BE2C (cell line): ENCODE data around the gene CCDC127.
A peak's percentile ranks its signal among the peaks of the same experiment; 100 is the strongest.

ENCODE experiments used
- DNase-seq: peaks from one replicate; pipeline ENCODE4 v3.0.0-alpha.2; 2020
- H3K27me3 ChIP-seq: fragments of 250-450 bp; sonication (Bioruptor Pico); 2 replicates; pipeline ENCODE4 v1.5.1; 2020; ENCODE audit warnings: mild to moderate bottlenecking
- H3K36me3 ChIP-seq: fragments of 250-450 bp; sonication (Bioruptor Pico); 2 replicates; pipeline ENCODE4 v1.5.1; 2020; ENCODE audit warnings: mild to moderate bottlenecking
- H3K4me1 ChIP-seq: fragments of 250-450 bp; sonication (Bioruptor Pico); 2 replicates; pipeline ENCODE4 v1.5.1; 2020
- H3K4me3 ChIP-seq: 2 replicates; pipeline ENCODE4 v1.5.1; 2011; ENCODE audit warnings: low read depth, low read length
- H3K9me3 ChIP-seq: fragments of 250-450 bp; sonication (Bioruptor Pico); 2 replicates; pipeline ENCODE4 v1.5.1; 2020
- TF ChIP-seq, protein P1 (sequence below): IDR thresholded peaks from 2 replicates; pipeline ENCODE4 v1.5.1; 2012; ENCODE audit warnings: mild to moderate bottlenecking, low read depth, low read length

Gene CCDC127

DNA sequence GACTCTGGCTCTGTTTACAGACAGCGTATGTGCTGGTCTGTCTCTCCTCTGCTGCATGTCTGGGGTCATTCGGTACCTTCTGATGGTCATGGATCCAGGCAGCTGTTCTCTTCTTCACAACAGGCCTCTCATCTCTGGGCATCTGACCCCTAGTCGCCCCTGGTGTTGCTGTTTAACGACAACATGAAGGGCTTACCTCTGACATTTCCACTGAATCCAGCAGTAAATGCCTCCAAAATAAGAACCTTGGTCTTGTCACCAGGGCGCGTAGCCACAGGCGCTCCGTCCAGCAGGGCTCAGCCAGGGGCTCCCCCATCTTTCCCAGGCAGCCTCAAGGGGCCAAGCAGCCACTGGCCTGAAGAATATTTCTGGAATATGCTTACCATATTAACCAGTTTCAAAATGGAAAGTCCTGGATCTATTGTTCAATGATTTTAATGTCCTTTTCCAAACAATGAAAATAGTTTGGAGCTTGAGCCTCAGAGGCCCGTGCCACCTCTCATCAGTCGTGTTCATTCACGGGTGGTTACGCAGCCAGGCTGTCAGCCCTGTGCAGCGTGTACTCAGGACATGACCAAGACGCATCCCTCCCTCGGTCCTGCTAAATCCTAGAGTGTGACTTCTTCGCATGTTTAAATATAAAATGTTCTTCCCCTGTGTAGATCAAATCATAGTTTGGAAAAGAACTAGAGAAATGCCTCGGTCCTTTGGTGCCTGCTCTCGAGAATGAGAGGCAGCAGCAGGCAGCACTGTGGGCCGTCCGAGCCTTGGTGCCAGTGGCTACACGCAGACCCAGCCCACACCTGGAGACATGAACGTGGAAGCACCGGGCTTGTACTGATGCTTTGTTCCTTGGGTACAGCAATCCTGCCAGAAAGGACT lies 56.8 kb downstream of the CCDC127 start:
- H3K4me3 ChIP-seq: no peak overlapping the region
- peaks cover 15% of the 10 kb centered on the region for H3K27me3 ChIP-seq

DNA sequence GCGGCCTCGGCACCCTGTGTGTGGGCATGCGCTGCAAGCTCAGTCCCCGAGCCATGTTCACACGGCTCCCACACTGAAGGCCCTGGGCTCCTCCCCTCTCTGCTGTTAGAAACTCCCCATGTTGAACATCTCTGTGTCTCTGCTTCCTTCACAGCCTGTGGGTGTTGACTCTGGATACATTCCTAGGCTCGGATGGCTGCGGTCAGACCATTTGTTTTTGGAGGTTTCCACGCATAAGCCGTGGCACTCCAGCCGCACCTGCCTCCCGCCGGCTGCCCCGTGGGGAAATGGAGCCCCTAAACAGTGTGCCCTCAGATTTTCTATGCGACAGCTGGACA lies 57.8 kb downstream of the CCDC127 start:
- no peak for DNase-seq

More for the DNA sequence above, 56.8 kb downstream of the CCDC127 start:
- TF ChIP-seq, protein P1, sequence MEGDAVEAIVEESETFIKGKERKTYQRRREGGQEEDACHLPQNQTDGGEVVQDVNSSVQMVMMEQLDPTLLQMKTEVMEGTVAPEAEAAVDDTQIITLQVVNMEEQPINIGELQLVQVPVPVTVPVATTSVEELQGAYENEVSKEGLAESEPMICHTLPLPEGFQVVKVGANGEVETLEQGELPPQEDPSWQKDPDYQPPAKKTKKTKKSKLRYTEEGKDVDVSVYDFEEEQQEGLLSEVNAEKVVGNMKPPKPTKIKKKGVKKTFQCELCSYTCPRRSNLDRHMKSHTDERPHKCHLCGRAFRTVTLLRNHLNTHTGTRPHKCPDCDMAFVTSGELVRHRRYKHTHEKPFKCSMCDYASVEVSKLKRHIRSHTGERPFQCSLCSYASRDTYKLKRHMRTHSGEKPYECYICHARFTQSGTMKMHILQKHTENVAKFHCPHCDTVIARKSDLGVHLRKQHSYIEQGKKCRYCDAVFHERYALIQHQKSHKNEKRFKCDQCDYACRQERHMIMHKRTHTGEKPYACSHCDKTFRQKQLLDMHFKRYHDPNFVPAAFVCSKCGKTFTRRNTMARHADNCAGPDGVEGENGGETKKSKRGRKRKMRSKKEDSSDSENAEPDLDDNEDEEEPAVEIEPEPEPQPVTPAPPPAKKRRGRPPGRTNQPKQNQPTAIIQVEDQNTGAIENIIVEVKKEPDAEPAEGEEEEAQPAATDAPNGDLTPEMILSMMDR: no peak
- H3K4me1 ChIP-seq: no peaks in the 10 kb centered on the region
- no peaks in the 10 kb centered on the region for H3K9me3 ChIP-seq
- no peaks in the 10 kb centered on the region for H3K36me3 ChIP-seq
- DNase-seq: no peak

DNA sequence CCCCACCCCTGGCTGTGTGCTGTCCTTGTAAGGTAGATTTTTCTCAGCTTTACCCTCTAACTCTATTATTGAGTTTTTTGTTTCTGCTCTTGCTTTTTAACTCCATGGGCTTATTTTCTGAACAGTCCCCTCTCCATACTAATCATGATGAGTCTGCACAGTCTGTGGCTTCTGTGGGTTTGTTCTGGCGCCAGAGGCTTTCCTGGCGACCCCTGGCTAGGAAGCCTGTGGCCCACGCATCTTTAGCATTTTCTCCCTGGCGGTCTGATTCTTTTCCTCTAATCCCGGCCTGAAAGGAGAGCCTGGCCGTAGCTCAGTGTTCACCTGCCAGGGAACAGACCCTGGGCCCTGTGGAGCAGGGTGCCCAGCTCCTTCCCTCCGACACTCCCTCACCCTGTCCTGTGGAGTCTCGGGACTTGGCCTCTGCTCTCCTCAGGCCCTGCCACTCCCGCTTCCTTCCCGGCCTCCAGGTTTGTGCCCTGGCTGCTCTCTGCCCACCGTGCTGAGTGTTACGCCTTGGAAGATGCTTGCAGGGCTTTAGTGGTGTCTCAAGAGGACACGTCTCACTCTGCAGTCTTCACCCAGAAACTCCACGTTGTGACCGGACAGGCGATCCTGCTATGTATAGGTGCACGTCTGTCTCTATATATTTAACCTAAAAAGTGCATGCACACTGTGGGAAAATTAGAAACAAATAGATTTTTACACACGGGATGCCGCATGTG lies 58.3 kb downstream of the CCDC127 start:
- peak; percentile 1 for DNase-seq
- no peak overlapping the region for H3K4me3 ChIP-seq
- no peaks in the 10 kb centered on the region for H3K4me1 ChIP-seq
- no peaks in the 10 kb centered on the region for H3K36me3 ChIP-seq
- H3K27me3 ChIP-seq: peaks cover 18% of the 10 kb centered on the region
- no peaks in the 10 kb centered on the region for H3K9me3 ChIP-seq
- TF ChIP-seq, protein P1: no peak

More for the DNA sequence above, 57.8 kb downstream of the CCDC127 start:
- Histone ChIP-seq H3K9me3 (no peaks in the 10 kb centered on the region), H3K27me3 (peaks cover 15% of the 10 kb centered on the region), H3K36me3 (no peaks in the 10 kb centered on the region), H3K4me3 (no peak overlapping the region), H3K4me1 (no peaks in the 10 kb centered on the region)
- TF ChIP-seq, protein P1: no peak

DNA sequence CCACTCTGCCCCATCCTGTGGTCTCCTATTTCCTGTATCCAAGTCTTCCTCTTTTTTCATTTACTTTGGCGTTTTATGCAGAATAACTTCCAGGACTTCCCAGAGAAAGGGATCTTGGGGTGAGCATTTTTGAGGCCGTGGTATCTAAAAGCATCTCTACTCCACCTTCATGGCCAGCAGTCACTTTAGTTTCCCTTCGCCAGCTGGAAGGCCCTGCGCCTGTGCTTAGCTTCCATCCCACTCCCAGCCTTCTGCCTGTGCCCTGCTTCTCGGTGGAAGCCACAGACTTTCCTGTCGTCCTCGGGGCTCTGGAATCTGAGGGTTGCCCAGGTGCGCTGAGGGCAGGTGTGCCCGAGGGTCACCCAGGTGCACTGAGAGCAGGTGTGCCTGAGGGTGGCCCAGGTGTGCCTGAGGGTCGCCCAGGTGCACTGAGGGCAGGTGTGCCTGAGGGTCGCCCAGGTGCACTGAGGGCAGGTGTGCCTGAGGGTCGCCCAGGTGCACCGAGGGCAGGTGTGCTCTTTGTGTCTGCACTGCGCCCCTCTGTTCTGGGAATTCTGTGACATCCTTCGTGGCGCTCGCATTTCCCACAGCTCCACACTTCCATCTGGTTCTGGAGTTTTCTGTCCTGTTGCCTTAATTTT lies 59.0 kb downstream of the CCDC127 start:
- H3K36me3 ChIP-seq: no peaks in the 10 kb centered on the region
- peaks cover 18% of the 10 kb centered on the region for H3K27me3 ChIP-seq
- no peaks in the 10 kb centered on the region for H3K4me1 ChIP-seq
- TF ChIP-seq, protein P1: no peak
- peak; percentile 3 for DNase-seq
- no peak overlapping the region for H3K4me3 ChIP-seq
- H3K9me3 ChIP-seq: no peaks in the 10 kb centered on the region

DNA sequence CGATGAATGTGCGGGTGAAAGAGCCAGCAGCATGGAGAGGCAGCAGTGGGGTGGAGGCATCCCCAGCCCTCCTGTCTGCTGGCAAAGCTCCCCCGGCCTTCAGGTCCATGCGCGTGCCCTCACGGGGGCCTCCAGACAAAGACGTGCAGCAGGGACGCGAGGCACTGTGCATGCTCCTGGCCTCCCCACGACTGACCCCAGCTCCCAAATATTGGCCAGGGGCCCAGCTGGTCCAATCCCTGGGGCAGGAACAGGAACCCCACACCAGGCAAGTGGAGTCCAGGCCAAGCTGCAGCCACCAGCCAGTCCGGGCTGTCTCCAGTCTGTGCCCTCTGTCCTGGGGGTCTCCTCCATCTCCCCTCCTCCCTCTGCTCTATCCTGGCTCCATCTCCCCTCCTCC lies 60.2 kb downstream of the CCDC127 start:
- DNase-seq: peak; percentile 1
- H3K4me3 ChIP-seq: no peak overlapping the region
- no peaks in the 10 kb centered on the region for H3K4me1 ChIP-seq
- H3K36me3 ChIP-seq: no peaks in the 10 kb centered on the region
- peaks cover 18% of the 10 kb centered on the region for H3K27me3 ChIP-seq
- no peaks in the 10 kb centered on the region for H3K9me3 ChIP-seq
- TF ChIP-seq, protein P1: no peak
